GM12891 (cell line): ENCODE data around the gene GNG11.

Experiments used
- DNase-seq: peaks from one replicate; pipeline ENCODE4 v3.0.0; 2011; ENCODE audit warnings: low spot score; ENCODE audit not compliant: insufficient read length
- FAIRE-seq: peaks from 2 replicates; lab custom pipeline; 2011; peaks lifted over from hg19 to GRCh38; lab: Jason Lieb, UNC
- PAX5 ChIP-seq: IDR thresholded peaks from 2 replicates; pipeline ENCODE4 v1.6.1; 2011; ENCODE audit warnings: low read length, moderate library complexity, mild to moderate bottlenecking; ENCODE audit not compliant: insufficient read depth, severe bottlenecking
- POLR2A ChIP-seq: IDR thresholded peaks from 2 replicates; pipeline ENCODE4 v1.6.1; 2011; ENCODE audit warnings: low read depth, low read length, control low read depth
- POLR2AphosphoS5 ChIP-seq: IDR thresholded peaks from 2 replicates; pipeline ENCODE4 v1.6.1; 2011; ENCODE audit warnings: low read depth, low read length, control low read depth
- POU2F2 ChIP-seq: IDR thresholded peaks from 2 replicates; pipeline ENCODE4 v1.6.1; 2011; ENCODE audit warnings: low read depth, mild to moderate bottlenecking, control low read depth, low read length, moderate library complexity
- SPI1 ChIP-seq: IDR thresholded peaks from 2 replicates; pipeline ENCODE4 v1.6.1; 2011; ENCODE audit warnings: low read depth, low read length, control low read depth
- TAF1 ChIP-seq: IDR thresholded peaks from 2 replicates; pipeline ENCODE4 v1.6.1; 2011; ENCODE audit warnings: low read depth, low read length, control low read depth

GNG11 gene

GRCh38 chr7:93945756-93946535 is 24.4 kb downstream of the GNG11 start:
- FAIRE-seq: no peak
- TF ChIP-seq SPI1 (no peak), PAX5 (no peak), POLR2A (no peak), TAF1 (no peak), POU2F2 (no peak), POLR2AphosphoS5 (no peak)
- no peak for DNase-seq

GRCh38 chr7:93948106-93948505 is 26.6 kb downstream of the GNG11 start:
- no peak for DNase-seq
- no peak for FAIRE-seq
- no peak for TF ChIP-seq TAF1
- no peak for TF ChIP-seq SPI1
- no peak for TF ChIP-seq PAX5
- no peak for TF ChIP-seq POLR2A
- no peak for TF ChIP-seq POLR2AphosphoS5
- no peak for TF ChIP-seq POU2F2

DNA sequence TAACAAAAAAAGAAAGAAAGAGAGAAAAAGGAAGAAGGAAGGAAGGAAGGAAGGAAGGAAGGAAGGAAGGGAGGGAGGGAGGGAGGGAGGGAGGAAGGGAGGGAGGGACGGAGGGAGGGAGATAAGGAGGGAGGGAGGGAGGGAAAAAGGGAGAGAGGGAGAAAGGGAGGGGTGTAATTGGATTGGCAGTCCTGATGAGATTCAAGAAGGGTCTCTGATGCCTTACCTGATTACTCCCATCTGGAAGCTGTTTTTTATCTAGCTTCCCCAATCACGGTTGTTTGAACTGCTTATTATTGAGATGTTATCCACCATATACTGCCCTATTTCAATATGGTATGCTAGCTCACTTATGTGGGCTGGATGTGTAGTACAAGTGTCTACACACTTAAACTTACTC is 27.3 kb downstream of the GNG11 start:
- no peak for FAIRE-seq
- DNase-seq: no peak
- no peak for TF ChIP-seq TAF1
- TF ChIP-seq PAX5: no peak
- TF ChIP-seq SPI1: no peak
- TF ChIP-seq POU2F2: no peak
- TF ChIP-seq POLR2A: no peak
- TF ChIP-seq POLR2AphosphoS5: no peak

DNA sequence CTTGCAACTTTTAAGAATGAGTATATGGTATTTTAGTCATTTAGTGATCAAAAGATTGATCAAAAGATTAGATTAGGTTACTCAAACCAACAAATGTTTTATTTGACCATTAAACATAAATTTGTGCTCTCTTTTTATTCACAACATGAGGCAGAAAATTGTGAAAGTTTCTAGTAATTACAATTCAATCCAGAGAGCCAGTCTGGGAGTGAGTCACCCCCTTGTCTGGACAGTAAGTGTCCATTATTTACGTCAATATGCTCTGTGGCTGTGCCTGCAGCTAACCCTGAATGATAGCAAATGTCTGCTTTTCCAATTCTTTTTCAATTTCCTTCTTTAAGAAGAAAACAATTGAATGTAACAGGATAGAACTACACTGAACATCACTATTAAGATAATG is 27.9 kb downstream of the GNG11 start:
- FAIRE-seq (no peak), DNase-seq (no peak)
- TF ChIP-seq POLR2A (no peak), POLR2AphosphoS5 (no peak), TAF1 (no peak), POU2F2 (no peak), SPI1 (no peak), PAX5 (no peak)

DNA sequence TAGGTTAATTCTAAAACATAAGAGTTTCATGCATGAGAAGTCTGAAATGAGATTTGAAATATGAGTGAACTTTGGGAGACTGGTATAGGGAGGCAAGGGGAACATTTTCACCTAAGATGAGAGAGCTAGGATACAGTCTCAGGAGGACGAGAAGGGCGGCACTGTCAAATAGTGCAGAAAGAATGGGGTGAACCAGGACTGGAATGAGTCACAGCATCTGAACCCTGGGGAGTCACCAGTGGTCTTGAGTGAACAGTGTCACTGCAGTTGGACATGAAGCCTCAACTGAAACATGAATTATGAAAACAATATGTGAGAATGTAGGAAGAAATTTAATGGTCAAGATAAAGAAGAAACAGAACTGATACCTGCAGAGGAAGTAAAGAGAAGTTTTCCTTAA is 33.8 kb downstream of the GNG11 start:
- no peak for TF ChIP-seq POLR2A
- no peak for TF ChIP-seq POU2F2
- TF ChIP-seq PAX5: no peak
- no peak for TF ChIP-seq SPI1
- no peak for TF ChIP-seq POLR2AphosphoS5
- TF ChIP-seq TAF1: no peak
- no peak for FAIRE-seq
- DNase-seq: no peak

DNA sequence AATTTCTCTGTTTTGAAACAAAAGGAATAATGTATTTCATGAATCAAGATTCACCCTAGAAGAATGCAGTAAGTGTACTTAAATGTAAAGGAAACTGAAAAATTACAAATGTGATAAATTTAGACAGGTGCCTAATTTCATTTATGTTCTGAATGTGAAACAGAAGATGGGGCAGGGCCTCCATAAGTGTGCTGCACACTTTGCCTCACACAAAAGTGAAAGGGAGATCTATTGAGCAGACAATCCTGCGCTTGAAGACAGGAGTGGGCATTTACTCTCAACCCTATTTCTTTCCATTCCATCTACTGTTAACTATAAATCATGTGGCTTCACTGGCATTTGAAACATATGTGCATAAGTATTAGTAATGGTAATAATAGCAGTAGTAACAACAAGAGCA is 36.2 kb downstream of the GNG11 start:
- TF ChIP-seq POLR2AphosphoS5 (no peak), TAF1 (no peak), POLR2A (no peak), PAX5 (no peak), SPI1 (no peak), POU2F2 (no peak)
- no peak for FAIRE-seq

DNA sequence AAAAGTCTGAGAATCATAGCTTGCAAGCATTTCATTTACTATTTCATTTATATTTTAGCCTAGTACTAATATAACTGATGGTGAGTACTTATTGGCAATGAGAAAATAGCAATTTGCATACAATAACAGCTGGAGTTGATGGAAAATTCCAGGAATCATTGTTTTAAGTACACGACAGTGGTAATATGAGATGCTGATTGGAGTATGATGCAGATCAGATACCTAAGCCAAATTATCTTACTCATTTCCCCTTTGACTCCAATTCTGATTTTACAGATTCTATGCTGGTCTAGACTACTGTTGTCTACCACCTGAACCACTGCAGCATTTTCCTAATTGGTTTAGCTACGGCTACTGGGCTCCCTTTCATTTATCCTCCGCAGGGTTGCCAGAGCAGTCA is 36.7 kb downstream of the GNG11 start:
- DNase-seq (no peak), FAIRE-seq (peak; percentile 5)
- TF ChIP-seq PAX5 (no peak), POLR2AphosphoS5 (no peak), POU2F2 (no peak), SPI1 (no peak), POLR2A (no peak), TAF1 (no peak)

More for the DNA sequence above, 36.2 kb downstream of the GNG11 start:
- no peak for DNase-seq

GRCh38 chr7:93958651-93959050 is 37.1 kb downstream of the GNG11 start:
- FAIRE-seq: no peak

GRCh38 chr7:93960986-93961385 is 39.5 kb downstream of the GNG11 start:
- DNase-seq (no peak), FAIRE-seq (no peak)
- TF ChIP-seq TAF1 (no peak), POLR2AphosphoS5 (no peak), SPI1 (no peak), POU2F2 (no peak), PAX5 (no peak), POLR2A (no peak)

More at GRCh38 chr7:93958651-93959050, 37.1 kb downstream of the GNG11 start:
- TF ChIP-seq SPI1 (peak; percentile 45), POLR2AphosphoS5 (no peak)
- no peak for DNase-seq
